K562 (cell line): ENCODE results near the gene ARL14EP. TPM values are rescaled to one million over a fixed set of nuclear protein-coding genes. Genes with fewer than 3 reads are reported as not detected.
A peak's percentile ranks its signal among the peaks of the same experiment; 100 is the strongest.

ENCODE experiments used
- BCOR ChIP-seq: fragments of 450-650 bp; IDR thresholded peaks from 2 replicates; pipeline ENCODE4 v1.6.1; 2016
- BRCA1 ChIP-seq, 2 experiments: fragments of 450-650 bp in 1 of 2; sonication (generic) in 1 of 2; formaldehyde crosslinking in 1 of 2; IDR thresholded peaks; 2 replicates each; pipeline versions ENCODE4 v1.5.0 to v1.6.1; 2017 to 2020; ENCODE audit warnings: mild to moderate bottlenecking in 1 of 2, missing genetic modification reagents in 1 of 2
- EWSR1 ChIP-seq: fragments of 450-650 bp; IDR thresholded peaks from 2 replicates; pipeline ENCODE4 v1.6.1; 2018; ENCODE audit warnings: borderline replicate concordance, mild to moderate bottlenecking, low read depth, moderate library complexity; ENCODE audit not compliant: partially characterized antibody
- HDAC1 ChIP-seq, 2 experiments: fragments of 450-650 bp; IDR thresholded peaks; 2 replicates each; pipeline ENCODE4 v1.6.1; 2016 to 2017; ENCODE audit warnings: inconsistent platforms in 1 of 2, mild to moderate bottlenecking in 1 of 2, moderate library complexity in 1 of 2
- HDAC2 ChIP-seq: fragments of 450-650 bp; IDR thresholded peaks from 2 replicates; pipeline ENCODE4 v1.6.1; 2016; ENCODE audit warnings: mild to moderate bottlenecking
- HNRNPH1 ChIP-seq: fragments of 200-400 bp; formaldehyde crosslinking; optimal IDR thresholded peaks from 2 replicates; pipeline ENCODE3; 2017; ENCODE audit warnings: low read depth, mild to moderate bottlenecking, low read length, moderate library complexity
- KLF13 ChIP-seq: fragments of 450-650 bp; IDR thresholded peaks from 2 replicates; pipeline ENCODE4 v1.6.1; 2016; ENCODE audit warnings: missing genetic modification characterization, low read depth, mild to moderate bottlenecking, missing compliant biosample characterization, moderate library complexity, borderline replicate concordance
- KLF6 ChIP-seq: fragments of 250-450 bp; sonication (Bioruptor Pico); IDR thresholded peaks from 2 replicates; pipeline ENCODE4 v1.4.0; 2020; ENCODE audit warnings: mild to moderate bottlenecking, moderate library complexity, borderline replicate concordance
- LCOR ChIP-seq: sonication (generic); formaldehyde crosslinking; IDR thresholded peaks from 2 replicates; pipeline ENCODE4 v1.8.0; 2022; ENCODE audit warnings: mild to moderate bottlenecking, missing genetic modification reagents
- MEIS2 ChIP-seq: fragments of 450-650 bp; IDR thresholded peaks from 2 replicates; pipeline ENCODE4 v1.6.1; 2014; ENCODE audit warnings: mild to moderate bottlenecking; ENCODE audit not compliant: partially characterized antibody
- MTA1 ChIP-seq: fragments of 450-650 bp; IDR thresholded peaks from 2 replicates; pipeline ENCODE4 v1.6.1; 2017; ENCODE audit warnings: borderline replicate concordance
- NCOA4 ChIP-seq: fragments of 450-650 bp; IDR thresholded peaks from 2 replicates; pipeline ENCODE4 v1.6.1; 2018; ENCODE audit warnings: mild to moderate bottlenecking; ENCODE audit not compliant: partially characterized antibody
- PHB2 ChIP-seq: fragments of 450-650 bp; IDR thresholded peaks from 2 replicates; pipeline ENCODE4 v1.6.1; 2017; ENCODE audit warnings: low read depth
- RB1 ChIP-seq: fragments of 450-650 bp; IDR thresholded peaks from 2 replicates; pipeline ENCODE4 v1.6.1; 2017; ENCODE audit warnings: low read depth, mild to moderate bottlenecking
- TCF3 ChIP-seq: sonication (generic); formaldehyde crosslinking; IDR thresholded peaks from 2 replicates; pipeline ENCODE4 v1.4.0; 2020; ENCODE audit warnings: mild to moderate bottlenecking, missing genetic modification reagents
- U2AF1 ChIP-seq: fragments of 200-400 bp; formaldehyde crosslinking; optimal IDR thresholded peaks from 2 replicates; pipeline ENCODE3; 2017; ENCODE audit warnings: mild to moderate bottlenecking, low read depth, low read length, moderate library complexity
- ZBTB2 ChIP-seq: fragments of 450-650 bp; IDR thresholded peaks from 2 replicates; pipeline ENCODE4 v1.6.1; 2016; ENCODE audit warnings: antibody characterized with exemption
- ZNF124 ChIP-seq: sonication (generic); formaldehyde crosslinking; IDR thresholded peaks from 2 replicates; pipeline ENCODE4 v1.8.1; 2022; ENCODE audit warnings: missing genetic modification reagents
- ZNF282 ChIP-seq: sonication (generic); formaldehyde crosslinking; IDR thresholded peaks from 2 replicates; pipeline ENCODE4 v1.8.1; 2023; ENCODE audit warnings: missing genetic modification reagents
- ZNF57 ChIP-seq: fragments of 450-650 bp; formaldehyde crosslinking; IDR thresholded peaks from 2 replicates; pipeline ENCODE4 v1.4.0; 2020; ENCODE audit warnings: mild to moderate bottlenecking, moderate library complexity
- ZNF586 ChIP-seq: fragments of 450-650 bp; formaldehyde crosslinking; conservative IDR thresholded peaks from 2 replicates; pipeline ENCODE4 v1.4.0; 2020; ENCODE audit warnings: mild to moderate bottlenecking, moderate library complexity
- ZNF668 ChIP-seq: fragments of 250-450 bp; sonication (Bioruptor Pico); IDR thresholded peaks from 2 replicates; pipeline ENCODE4 v1.8.0; 2022; ENCODE audit warnings: mild to moderate bottlenecking, inconsistent platforms
- ZNF696 ChIP-seq: fragments of 250-450 bp; sonication (Bioruptor Pico); conservative IDR thresholded peaks from 2 replicates; pipeline ENCODE4 v1.4.0; 2020; ENCODE audit warnings: mild to moderate bottlenecking, moderate library complexity
- ZNF75A ChIP-seq: fragments of 450-650 bp; formaldehyde crosslinking; IDR thresholded peaks from 2 replicates; pipeline ENCODE4 v1.4.0; 2020; ENCODE audit warnings: mild to moderate bottlenecking
- ZNF778 ChIP-seq: fragments of 450-650 bp; formaldehyde crosslinking; IDR thresholded peaks from 2 replicates; pipeline ENCODE4 v1.4.0; 2020; ENCODE audit warnings: mild to moderate bottlenecking, moderate library complexity
- polyA plus RNA-seq, 8 experiments: library from polyadenylated mRNA; depleted of rRNA in 4 of 8; stranded (reverse) in 5 of 8; unstranded in 3 of 8; fragments of >200 nt; fragmentation: Nextera tagmentation in 2 of 8; fragmentation: Illumina TruSeq in 1 of 8; extraction: Ambion mirVana in 2 of 8; extraction: Trizol in 1 of 8; gene quantifications; 2 replicates each; pipeline versions ENCODE4 v1.2.1 to v1.2.3, GENCODE V29; 2011 to 2014; ENCODE audit warnings: inconsistent platforms in 1 of 8, missing spikeins in 1 of 8
- total RNA-seq, 7 experiments: library from RNA; depleted of rRNA in 6 of 7; stranded (reverse); fragments of >200 nt in 6 of 7; fragmentation: Illumina TruSeq in 2 of 7; extraction: Trizol in 2 of 7; gene quantifications; 2 replicates each; pipeline versions ENCODE4 v1.2.1 to v1.2.3, GENCODE V29; 2011 to 2021; ENCODE audit warnings: low replicate concordance in 1 of 7
- TF ChIP-seq, protein P1 (sequence below): sonication (generic); formaldehyde crosslinking; IDR thresholded peaks from 2 replicates; pipeline ENCODE4 v1.9.0; 2022; ENCODE audit warnings: mild to moderate bottlenecking, missing genetic modification reagents
- TF ChIP-seq, protein P2 (sequence below): fragments of 450-650 bp; IDR thresholded peaks from 2 replicates; pipeline ENCODE4 v1.6.1; 2014; ENCODE audit warnings: low read depth, mild to moderate bottlenecking, moderate library complexity, borderline replicate concordance

Gene ARL14EP
- total and polyA plus RNA-seq, 9 of the 15 experiments (the other 6 are each of a cell fraction or from before 2014, with no cell fraction given): 11.4 to 42.7 (median 25.9) TPM

- TF ChIP-seq ZBTB2 (peak; percentile 84), HDAC1 (IDR thresholded peaks at IDR 0.05) (peak in 1 of 2 experiments; percentile 96; a peak in 2 of 4 replicates), MTA1 (peak; percentile 87; the same call in 1 of the 2 replicates), RB1 (peak; percentile 60; the same call in 1 of the 2 replicates), ZNF696 (CRISPR knock-in tag) (no peak), ZNF586 (no peak), ZNF668 (CRISPR knock-in tag) (no peak), PHB2 (no peak), KLF13 (tag) (0 out of 2 replicates have a peak, but pooled peaks have one; percentile 13), KLF6 (no peak), ZNF75A (CRISPR knock-in tag) (no peak), BRCA1 (IDR thresholded peaks at IDR 0.05) (no peak), BRCA1 (CRISPR knock-in tag; IDR thresholded peaks at IDR 0.05) (no peak), ZNF282 (no peak), MEIS2 (no peak), HDAC2 (peak; percentile 50; the same call in 1 of the 2 replicates), ZNF778 (CRISPR knock-in tag) (no peak), U2AF1 (peak; percentile 27), NCOA4 (no peak), TCF3 (CRISPR knock-in tag) (no peak), ZNF124 (CRISPR knock-in tag) (no peak), HNRNPH1 (no peak), EWSR1 (no peak), BCOR (peak; percentile 54; the same call in 1 of the 2 replicates), ZNF57 (CRISPR knock-in tag) (no peak), LCOR (CRISPR knock-in tag) (peak; percentile 91; the same call in 1 of the 2 replicates)
- TF ChIP-seq, protein P1, sequence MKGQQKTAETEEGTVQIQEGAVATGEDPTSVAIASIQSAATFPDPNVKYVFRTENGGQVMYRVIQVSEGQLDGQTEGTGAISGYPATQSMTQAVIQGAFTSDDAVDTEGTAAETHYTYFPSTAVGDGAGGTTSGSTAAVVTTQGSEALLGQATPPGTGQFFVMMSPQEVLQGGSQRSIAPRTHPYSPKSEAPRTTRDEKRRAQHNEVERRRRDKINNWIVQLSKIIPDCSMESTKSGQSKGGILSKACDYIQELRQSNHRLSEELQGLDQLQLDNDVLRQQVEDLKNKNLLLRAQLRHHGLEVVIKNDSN (CRISPR knock-in tag): peak; percentile 48; the same call in 1 of the 2 replicates
- TF ChIP-seq, protein P2, sequence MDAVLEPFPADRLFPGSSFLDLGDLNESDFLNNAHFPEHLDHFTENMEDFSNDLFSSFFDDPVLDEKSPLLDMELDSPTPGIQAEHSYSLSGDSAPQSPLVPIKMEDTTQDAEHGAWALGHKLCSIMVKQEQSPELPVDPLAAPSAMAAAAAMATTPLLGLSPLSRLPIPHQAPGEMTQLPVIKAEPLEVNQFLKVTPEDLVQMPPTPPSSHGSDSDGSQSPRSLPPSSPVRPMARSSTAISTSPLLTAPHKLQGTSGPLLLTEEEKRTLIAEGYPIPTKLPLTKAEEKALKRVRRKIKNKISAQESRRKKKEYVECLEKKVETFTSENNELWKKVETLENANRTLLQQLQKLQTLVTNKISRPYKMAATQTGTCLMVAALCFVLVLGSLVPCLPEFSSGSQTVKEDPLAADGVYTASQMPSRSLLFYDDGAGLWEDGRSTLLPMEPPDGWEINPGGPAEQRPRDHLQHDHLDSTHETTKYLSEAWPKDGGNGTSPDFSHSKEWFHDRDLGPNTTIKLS: peak; percentile 94
Observed at GRCh38 chr11:30322826-30323710, at the start of gene ARL14EP (continued).
